Esophagus squamous epithelium (tissue), 5 donors: Measurements from ENCODE around the gene ADGRL1. TPM values are rescaled to one million over a fixed set of nuclear protein-coding genes. Genes with fewer than 3 reads are reported as not detected.
A peak's percentile ranks its signal among the peaks of the same experiment; 100 is the strongest.
"Not testable (repeated sequence)": the region's sequence is repeated elsewhere in the genome, so short reads cannot be mapped to it uniquely, and the experiment has no call there.

ENCODE experiments used
- DNase-seq: peaks from one replicate; lab custom pipeline; 2025; lab: John Stamatoyannopoulos, UW
- H3K27ac ChIP-seq, 4 donors: fragments of 200-600 bp; sonication (generic); one replicate each; pipeline ENCODE4 v1.5.1; 2016 to 2019; ENCODE audit warnings: mild to moderate bottlenecking in 1 of 4
- H3K27me3 ChIP-seq, 4 donors: fragments of 200-600 bp; sonication (generic); 1 replicate in 3 of 4; 2 replicates in 1 of 4; pipeline versions ENCODE4 v1.5.1 to v1.6.0; 2017 to 2021; ENCODE audit warnings: antibody characterized with exemption in 1 of 4
- H3K36me3 ChIP-seq, 3 donors: fragments of 200-600 bp; sonication (generic); one replicate each; pipeline ENCODE4 v1.5.1; 2016 to 2019
- H3K4me1 ChIP-seq, 3 donors: fragments of 200-600 bp; sonication (generic); one replicate each; pipeline ENCODE4 v1.5.1; 2017 to 2019
- H3K4me3 ChIP-seq, 4 donors: fragments of 200-600 bp; sonication (generic); 1 replicate in 3 of 4; 2 replicates in 1 of 4; pipeline ENCODE4 v1.5.1; 2016 to 2019; ENCODE audit warnings: mild to moderate bottlenecking in 2 of 4, moderate library complexity in 1 of 4
- H3K9me3 ChIP-seq, 3 donors: fragments of 200-600 bp; sonication (generic); one replicate each; pipeline ENCODE4 v1.5.1; 2016 to 2019
- CTCF ChIP-seq, 6 experiments: fragments of 450-650 bp in 4 of 6; fragments of 200-600 bp in 2 of 6; sonication (generic) in 2 of 6; IDR thresholded peaks; one replicate each; pipeline ENCODE4 v1.5.1; 2016 to 2019; ENCODE audit warnings: antibody characterized with exemption in 6 of 6, mild to moderate bottlenecking in 4 of 6, moderate library complexity in 4 of 6
- POLR2A ChIP-seq, 4 donors: fragments of 450-650 bp; IDR thresholded peaks; one replicate each; pipeline ENCODE4 v1.6.1; 2017; ENCODE audit warnings: antibody characterized with exemption in 4 of 4, mild to moderate bottlenecking in 4 of 4, moderate library complexity in 3 of 4
- WGBS, 2 donors: methylation state at CpG; one replicate each; pipeline ENCODE4 v1.1.5; 2018; 5-methylcytosine and 5-hydroxymethylcytosine counted together
- intact Hi-C: fragments of 100-400 bp; cut with DNase I; formaldehyde crosslinking; loops from one replicate; pipeline ENCODE4 v1.15.0; 2022
- total RNA-seq, 4 donors: library from RNA; depleted of rRNA; stranded (reverse); fragments of >200 nt; gene quantifications; one replicate each; pipeline ENCODE4 v1.1.0, GENCODE V29; 2016
- donor health status: DM: yes; HTN: yes; CAD: no.

The ADGRL1 gene
- total RNA-seq, 4 donors from 2014 or later: 6.2 to 21.5 (median 10.7) TPM

- H3K4me3 ChIP-seq: peak overlapping the region in 1 of 4 donors; percentile 25
- WGBS, 2 donors: 36 to 38% methylated on average over 12 to 16 of the region's 20 CpGs
- H3K27me3 ChIP-seq: no peaks in the 10 kb centered on the region
- intact Hi-C loops: no loop called here
- peaks cover 0 to 22% (median 4%) of the 10 kb centered on the region in 3 donors for H3K36me3 ChIP-seq
- no peak for DNase-seq
- no peaks in the 10 kb centered on the region for H3K9me3 ChIP-seq
- H3K27ac ChIP-seq: peak overlapping the region; percentile 57 to 89 (median 82)
- peaks cover 25 to 34% (median 29%) of the 10 kb centered on the region in 3 donors for H3K4me1 ChIP-seq
- TF ChIP-seq CTCF (IDR thresholded peaks at IDR 0.05) (peak in 5 of 6 experiments; percentile 64 to 77 (median 72)), POLR2A (IDR thresholded peaks at IDR 0.05) (no peak)
Measured at GRCh38 chr19:14147797-14148605, 58.0 kb downstream of the ADGRL1 start.

- no peak for DNase-seq
- intact Hi-C loops: no loop called here
- Histone ChIP-seq H3K4me1 (peaks cover 25 to 34% (median 29%) of the 10 kb centered on the region in 3 donors), H3K36me3 (peaks cover 0 to 11% (median 0%) of the 10 kb centered on the region in 3 donors), H3K4me3 (no peak overlapping the region), H3K27ac (no peak overlapping the region), H3K27me3 (no peaks in the 10 kb centered on the region), H3K9me3 (no peaks in the 10 kb centered on the region)
- TF ChIP-seq CTCF (IDR thresholded peaks at IDR 0.05): no peak
- no peak for TF ChIP-seq POLR2A (IDR thresholded peaks at IDR 0.05)
- WGBS, 2 donors: 27 to 54% methylated on average over 6 to 7 of the region's 7 CpGs
Measured at GRCh38 chr19:14146789-14147216, 59.2 kb downstream of the ADGRL1 start.

- DNase-seq, H3K9me3 ChIP-seq, intact Hi-C loops, H3K36me3 ChIP-seq, H3K27ac ChIP-seq, H3K27me3 ChIP-seq, H3K4me3 ChIP-seq: not testable (repeated sequence)
- peaks cover 25 to 34% (median 29%) of the 10 kb centered on the region in 3 donors for H3K4me1 ChIP-seq
- 91 to 97% methylated on average over 6 to 10 of the region's 10 CpGs for WGBS, 2 donors
Measured at GRCh38 chr19:14146169-14146568, 59.8 kb downstream of the ADGRL1 start.

- intact Hi-C loops: no loop called here
- Histone ChIP-seq H3K27me3 (no peaks in the 10 kb centered on the region), H3K36me3 (no peaks in the 10 kb centered on the region)
Measured at GRCh38 chr19:14145381-14145780, 60.6 kb downstream of the ADGRL1 start.

More at GRCh38 chr19:14145381-14145780, 60.6 kb downstream of the ADGRL1 start:
- no peak overlapping the region for H3K27ac ChIP-seq
- peaks cover 21 to 28% (median 27%) of the 10 kb centered on the region in 3 donors for H3K4me1 ChIP-seq
- DNase-seq: no peak
- 82 to 90% methylated on average over 6 of the region's 6 CpGs for WGBS, 2 donors
- TF ChIP-seq POLR2A (IDR thresholded peaks at IDR 0.05) (no peak), CTCF (IDR thresholded peaks at IDR 0.05) (no peak)
- H3K4me3 ChIP-seq: no peak overlapping the region
- H3K9me3 ChIP-seq: no peaks in the 10 kb centered on the region
